ENCODE data around the gene MGAT3.

DNA sequence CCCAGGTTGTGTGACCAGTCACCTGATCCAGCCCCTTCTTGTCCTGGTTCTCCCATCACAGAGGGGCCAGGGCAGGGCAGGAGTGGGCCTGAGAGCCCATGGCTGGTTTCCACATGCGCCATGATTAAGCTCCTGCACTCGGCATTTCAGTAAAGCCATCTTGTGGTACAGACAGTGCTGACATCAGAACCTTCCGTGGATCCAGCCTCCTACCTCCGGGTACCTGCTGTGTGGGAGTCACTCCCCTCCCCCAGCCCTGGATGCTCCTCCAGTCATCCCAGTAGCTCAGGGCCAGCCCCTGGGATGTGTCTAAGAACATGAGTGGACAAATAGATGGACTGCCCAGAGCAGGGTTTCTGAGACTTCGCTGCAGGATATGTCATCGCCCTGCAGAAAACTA lies 22.1 kb upstream of the MGAT3 start:
- no peak for TF ChIP-seq POLR2A (IDR thresholded peaks at IDR 0.05)
- TF ChIP-seq CTCF (IDR thresholded peaks at IDR 0.05): no peak
